ENCODE results near the gene KIRREL1.

KIRREL1 gene

DNA sequence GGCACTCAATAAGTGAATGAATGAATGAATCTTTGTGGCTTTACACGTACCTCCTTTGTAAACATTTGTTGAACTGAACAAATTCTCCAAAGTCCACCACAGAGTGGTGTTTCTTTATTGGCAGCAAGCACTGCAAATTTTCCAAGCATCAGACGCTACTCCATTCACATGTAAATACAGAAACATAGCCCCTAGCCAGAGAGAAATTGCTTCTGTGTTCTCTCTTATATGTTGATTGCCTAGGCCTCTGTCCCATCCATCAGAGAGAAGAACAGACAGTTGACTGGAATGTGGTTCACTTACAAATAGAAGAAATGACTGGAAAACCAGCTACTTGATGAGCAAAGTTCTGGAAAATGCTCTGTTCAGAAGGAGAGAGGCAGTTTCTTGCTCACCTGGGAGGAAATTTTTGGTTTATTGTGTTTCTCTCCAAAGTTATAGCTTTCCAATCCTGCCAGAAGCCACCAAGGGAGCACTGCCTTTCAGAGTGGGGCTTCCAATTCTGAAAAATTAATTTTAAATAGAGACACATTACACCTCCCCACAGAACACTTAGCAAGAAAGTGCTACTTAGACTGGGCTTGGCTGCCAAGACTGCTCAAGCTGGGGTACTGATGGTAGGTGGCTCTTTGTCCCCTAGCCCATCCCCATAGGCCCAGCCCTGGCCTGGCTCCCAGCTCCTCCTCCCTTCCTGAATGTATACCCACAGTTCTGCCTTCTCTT lies 18.1 kb upstream of the KIRREL1 start:
- DNase-seq (ENCODE audit: low read depth) = no peak

DNA sequence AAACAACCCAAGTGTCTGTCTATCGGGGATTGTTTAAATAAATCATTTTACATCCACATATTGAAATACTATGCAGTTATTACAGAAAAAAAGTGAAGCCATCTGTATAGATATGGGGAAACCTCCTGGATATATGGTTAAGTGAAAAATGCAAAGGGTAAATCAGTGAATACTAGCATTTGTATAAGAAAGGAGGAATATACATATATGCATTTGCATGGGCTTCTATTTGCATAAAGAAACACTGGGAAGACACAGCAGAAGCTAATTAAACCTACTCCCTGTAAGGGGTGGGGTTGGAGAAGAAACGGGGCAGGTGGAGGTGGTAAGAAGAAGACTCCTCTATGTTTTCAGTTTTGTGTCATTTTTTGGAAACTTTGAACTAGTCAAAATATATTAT lies 16.6 kb upstream of the KIRREL1 start:
- no peak for DNase-seq (ENCODE audit: low read depth)

DNA sequence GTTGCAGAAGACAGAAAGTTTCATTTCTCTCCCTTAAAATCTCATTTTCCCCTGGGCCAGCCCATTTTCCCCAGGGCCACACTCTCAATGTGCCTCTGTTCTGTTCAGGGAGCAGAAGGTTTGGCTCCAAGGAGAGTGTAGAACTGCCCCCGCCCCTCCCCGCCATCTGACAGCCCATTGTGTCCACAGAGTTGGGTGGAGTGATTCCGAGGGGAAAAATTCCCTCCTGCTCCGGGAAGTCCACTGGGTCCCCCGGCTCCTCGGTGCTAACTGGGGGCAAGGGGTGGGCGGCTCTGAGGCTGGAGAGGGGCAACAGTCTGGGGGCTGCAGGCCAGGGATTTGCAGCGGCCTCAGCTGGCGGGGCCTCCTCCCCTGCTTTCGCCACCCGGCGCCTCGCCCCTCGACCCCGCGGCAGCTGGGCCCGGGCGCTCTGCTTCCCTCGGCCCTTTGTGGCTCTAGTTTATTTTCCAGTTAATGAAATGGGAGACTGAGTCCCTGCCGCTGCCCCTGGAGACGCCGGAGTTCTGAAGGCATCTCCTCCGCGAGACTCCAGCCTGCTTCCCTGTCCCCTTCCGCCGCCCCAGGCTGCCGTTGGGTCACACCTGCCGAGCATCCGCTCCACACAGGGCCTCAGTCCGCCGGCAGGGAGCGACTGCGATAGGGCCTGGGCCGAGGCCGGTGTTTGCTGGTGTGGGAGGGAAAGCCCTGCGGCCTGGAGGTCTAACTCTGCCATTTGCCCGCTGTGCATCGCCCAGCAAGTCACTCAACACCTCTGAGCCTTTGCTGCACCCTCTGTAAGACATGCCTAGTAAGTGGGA lies 14.7 kb upstream of the KIRREL1 start:
- no peak for DNase-seq (ENCODE audit: low read depth)

DNA sequence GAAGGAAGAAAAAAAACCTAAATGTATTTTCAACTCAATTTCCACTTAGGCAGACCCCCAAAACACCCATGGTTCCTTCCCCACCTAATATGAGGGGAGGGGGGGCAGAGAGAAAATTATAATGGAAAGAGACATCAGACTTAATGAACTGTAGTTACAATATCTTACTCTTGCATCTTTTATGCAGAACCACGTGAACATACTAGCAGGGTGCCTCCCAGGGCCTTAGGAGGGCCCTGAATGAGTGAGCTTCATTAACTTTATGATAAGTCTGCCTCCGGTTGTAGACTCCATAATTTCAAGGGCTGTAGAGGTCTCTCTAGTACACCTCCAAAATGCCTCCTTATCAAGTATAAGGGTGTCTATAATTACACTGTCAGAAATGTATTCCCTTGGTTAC lies 11.3 kb upstream of the KIRREL1 start:
- DNase-seq (ENCODE audit: low read depth) = no peak

- no peak for DNase-seq (ENCODE audit: low read depth)
Observed at GRCh38 chr1:157983787-157984186, 9.7 kb upstream of the KIRREL1 start.

DNA sequence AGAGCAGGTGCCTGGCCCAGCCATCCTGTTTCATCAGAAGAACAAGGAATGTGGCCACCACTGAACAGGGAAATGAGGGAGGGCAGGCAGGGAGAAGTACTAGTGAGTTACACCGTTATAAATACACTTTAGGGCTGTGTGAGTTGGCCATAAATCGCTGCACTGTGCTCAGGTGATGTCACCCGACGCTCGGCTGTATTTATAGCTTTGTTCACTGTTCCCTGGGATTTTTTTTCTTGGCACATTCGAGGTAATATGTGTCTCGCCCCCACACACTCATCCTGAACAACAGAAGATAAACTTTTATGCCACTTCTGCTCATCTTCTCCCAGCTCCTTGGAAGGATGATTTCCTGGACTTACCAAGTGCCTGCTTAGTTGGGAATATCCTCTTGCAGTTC lies 9.0 kb upstream of the KIRREL1 start:
- no peak for DNase-seq (ENCODE audit: low read depth)

DNA sequence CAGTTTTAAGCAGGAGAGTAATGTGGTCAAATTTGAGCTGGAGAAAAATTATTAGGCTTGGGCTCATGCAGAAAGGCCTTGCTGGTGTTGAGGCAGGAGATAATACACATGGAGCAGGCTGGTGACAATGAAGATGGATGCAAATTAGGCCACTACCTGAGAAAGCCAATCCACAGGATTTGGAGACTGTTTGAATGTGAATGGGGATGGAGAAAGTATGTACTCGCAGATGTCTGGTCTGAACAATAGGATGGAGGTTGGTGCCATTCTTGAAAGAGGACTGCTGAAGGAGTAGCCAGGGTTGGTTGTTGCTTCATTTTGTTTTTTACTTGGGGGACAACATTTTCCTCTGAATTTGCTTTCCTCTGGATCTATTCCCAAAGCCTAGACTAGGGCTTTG lies 8.0 kb upstream of the KIRREL1 start:
- DNase-seq (ENCODE audit: low read depth) = no peak

DNA sequence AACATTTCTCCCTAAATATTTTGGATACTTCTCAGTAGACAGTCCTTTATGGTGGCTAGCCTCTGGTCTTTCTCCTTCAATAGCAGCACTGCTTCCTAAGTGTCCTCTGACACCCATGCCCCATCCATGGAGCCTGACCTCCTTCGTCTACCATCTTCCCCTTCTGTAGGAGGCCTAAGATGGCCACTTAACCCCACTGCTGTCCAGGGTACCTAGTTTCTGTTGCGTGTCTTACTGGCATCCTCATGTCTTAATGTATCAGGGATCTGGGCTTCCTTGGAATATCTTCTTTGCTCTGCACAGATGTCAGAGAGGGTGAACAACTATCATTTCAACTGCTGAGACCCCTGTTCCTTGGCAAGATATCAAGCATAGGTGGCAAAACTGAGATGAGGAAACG lies 5.4 kb upstream of the KIRREL1 start:
- no peak for DNase-seq (ENCODE audit: low read depth)

- peak; percentile 65 for DNase-seq (ENCODE audit: low read depth)
Observed at GRCh38 chr1:157992031-157992832, 1.2 kb upstream of the KIRREL1 start.

GRCh38 chr1:157992833-157993146 lies 655 bp upstream of the KIRREL1 start:
- DNase-seq (ENCODE audit: low read depth) = no peak

DNA sequence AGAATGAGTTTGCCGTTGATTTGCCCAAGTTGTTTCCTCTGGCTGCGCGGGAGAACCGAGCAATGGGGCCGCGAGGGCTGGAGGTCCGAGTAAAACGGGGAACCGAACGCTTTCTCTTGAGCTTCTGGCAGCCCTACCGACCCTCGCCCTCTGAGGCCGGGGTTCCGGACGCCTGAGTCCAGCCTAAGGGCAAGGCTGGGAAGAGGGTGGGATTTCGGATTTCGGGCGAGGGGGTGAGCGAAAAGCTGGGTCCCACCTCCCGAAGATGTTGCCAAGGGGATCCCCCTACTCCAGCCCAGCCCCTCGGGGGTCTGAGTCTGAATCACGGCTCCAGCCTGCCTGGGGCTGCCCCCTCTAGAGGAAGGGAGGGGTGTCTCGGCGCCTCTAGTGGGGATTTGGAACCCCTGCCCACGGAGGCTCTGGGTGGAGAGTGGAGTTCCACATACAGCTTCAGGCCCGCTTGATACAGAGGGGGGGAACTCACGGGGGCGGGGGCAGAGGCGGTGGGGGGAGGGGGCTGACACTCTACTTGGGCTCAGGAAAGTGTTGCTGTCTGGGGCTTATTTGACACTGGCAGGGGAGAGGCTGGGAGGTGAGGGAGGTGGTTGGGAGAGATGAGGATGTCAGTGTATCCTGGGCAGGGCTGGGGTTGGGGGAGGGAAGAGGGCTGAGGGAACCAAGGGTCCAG lies 617 bp downstream of the KIRREL1 start:
- DNase-seq (ENCODE audit: low read depth) = no peak

DNA sequence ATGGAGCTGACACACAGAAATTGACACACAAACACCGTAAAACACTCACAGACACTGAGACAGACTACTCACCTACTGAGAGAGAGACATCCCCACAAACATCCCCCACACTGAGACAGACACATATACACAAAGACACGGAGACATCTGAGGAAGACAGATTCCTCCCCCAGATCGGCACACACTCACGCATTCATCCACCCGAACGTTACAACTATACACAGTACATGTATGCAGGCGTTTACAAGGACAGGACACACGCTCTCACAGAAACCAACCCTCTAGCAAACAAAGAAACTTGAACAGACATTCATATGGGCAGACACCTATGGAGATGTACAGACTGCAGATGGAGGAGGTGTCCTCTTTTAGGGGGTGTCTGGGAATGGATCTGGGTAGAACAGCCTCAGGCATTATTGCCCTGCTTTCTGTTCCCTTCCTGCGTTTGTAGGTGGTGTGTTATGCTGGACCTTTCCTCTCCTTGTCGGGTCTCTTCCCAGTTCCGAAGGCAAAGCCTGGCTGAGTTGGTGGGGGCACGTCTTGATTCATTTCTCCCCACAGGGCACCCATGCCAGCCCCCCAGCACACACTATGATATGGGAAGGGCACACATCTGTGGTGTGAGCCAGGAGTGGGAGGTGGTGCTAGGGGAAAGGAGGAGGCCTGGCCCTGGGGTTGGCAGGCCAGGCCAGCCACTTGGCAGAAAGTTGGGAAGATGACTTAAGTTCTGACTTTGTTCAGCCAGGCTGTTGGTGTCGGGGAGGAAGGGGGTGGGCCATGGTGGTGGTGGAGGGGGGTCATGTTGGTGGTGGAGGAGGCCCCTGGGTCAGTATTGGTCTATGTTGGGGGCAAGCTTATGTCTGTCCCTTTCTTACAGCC lies 1.5 kb downstream of the KIRREL1 start:
- no peak for DNase-seq (ENCODE audit: low read depth)

DNA sequence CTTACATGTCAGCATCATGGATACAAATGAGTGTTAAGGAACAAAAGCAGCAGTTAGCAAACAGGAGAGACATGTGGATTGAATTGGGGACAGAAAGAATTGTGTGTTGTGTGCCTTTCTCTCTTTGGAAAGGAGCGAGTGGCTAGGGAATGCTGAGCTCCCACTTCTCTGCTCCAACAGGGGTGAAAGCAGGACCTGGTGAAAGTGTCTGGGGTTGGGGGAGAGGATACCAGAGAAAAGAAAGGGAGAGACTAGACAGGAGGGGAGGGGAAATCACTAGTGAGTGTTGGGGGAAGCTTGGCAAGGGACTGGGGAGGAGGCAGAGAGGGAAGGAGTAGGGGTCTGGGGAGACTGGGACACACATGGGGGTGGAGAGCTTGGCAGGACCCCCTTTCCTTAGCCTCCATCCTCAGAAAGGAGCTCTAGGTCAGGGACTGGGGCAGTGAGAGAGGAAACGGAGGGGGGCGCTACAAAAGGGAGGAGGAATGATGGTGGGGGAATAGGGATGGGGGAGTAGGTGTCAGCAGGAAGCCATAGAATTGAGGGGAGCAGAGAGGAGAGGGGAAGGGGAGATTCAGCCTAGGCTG lies 2.2 kb downstream of the KIRREL1 start:
- no peak for DNase-seq (ENCODE audit: low read depth)

- no peak for DNase-seq (ENCODE audit: low read depth)
Observed at GRCh38 chr1:157996433-157996832, 3.0 kb downstream of the KIRREL1 start.

- no peak for DNase-seq (ENCODE audit: low read depth)
Observed at GRCh38 chr1:158000507-158000906, 7.1 kb downstream of the KIRREL1 start.

GRCh38 chr1:158002022-158002630 lies 8.7 kb downstream of the KIRREL1 start:
- DNase-seq (ENCODE audit: low read depth) = no peak

GRCh38 chr1:158002631-158003405 lies 9.4 kb downstream of the KIRREL1 start:
- DNase-seq (ENCODE audit: low read depth) = no peak

GRCh38 chr1:158003406-158003800 lies 10.0 kb downstream of the KIRREL1 start:
- DNase-seq (ENCODE audit: low read depth) = no peak

DNA sequence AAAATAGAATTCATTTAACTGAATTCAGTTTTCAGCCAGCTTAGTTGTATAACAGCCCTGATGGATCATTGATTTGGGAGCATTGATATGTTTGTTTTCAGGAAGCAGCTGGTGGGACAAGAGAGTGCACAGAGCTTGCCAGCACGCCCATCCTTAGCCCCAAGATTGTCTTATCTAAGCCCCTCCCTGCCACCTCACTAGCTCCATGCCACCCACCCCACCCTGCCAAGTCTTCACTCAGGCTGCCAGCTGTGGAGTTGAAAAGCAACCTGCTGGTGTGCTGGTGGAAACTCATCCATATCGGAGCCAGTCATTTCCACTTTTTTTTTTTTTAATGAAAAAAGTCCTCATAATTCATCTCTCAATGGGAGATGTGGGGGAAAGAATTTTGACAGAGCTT lies 11.8 kb downstream of the KIRREL1 start:
- no peak for DNase-seq (ENCODE audit: low read depth)

DNA sequence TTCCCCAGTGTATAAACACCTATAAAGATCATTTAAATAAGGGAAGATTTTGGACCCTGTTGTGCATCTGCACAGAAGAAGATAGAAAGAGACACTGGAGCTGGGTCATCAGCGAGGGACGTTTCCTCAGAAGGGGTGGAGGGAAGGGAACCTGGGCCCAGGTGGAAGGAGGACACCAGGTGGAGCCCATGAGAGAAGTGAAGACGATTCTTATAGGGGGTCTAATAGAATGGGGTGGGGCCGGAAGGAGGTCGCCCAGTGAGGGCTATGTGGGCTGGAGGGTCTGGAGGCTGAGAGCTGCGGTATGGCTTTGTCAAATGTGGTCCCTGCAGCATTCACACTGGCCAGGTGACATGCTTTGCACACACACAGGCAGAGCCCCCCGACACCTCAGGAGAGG lies 13.7 kb downstream of the KIRREL1 start:
- no peak for DNase-seq (ENCODE audit: low read depth)

Data from fibroblast of the conjunctiva (primary cell).